Activated CD8-positive, alpha-beta memory T cell treated with anti-CD3 and anti-CD28 coated beads, Interleukin-2, amount 50 U/mL, for 4 hours (primary cell): ENCODE data around the gene LIN37.
A peak's percentile ranks its signal among the peaks of the same experiment; 100 is the strongest.

ENCODE experiments used
- DNase-seq: peaks from one replicate; pipeline ENCODE4 v3.0.0-alpha.2; 2020

Gene LIN37

GRCh38 chr19:35748106-35749020 lies at the start of gene LIN37:
Gene LIN37, plus strand, starts transcription at chr19:35748576. Its CDS starts 149 bp downstream, at chr19:35748725.
- DNase-seq = peak; percentile 96

DNA sequence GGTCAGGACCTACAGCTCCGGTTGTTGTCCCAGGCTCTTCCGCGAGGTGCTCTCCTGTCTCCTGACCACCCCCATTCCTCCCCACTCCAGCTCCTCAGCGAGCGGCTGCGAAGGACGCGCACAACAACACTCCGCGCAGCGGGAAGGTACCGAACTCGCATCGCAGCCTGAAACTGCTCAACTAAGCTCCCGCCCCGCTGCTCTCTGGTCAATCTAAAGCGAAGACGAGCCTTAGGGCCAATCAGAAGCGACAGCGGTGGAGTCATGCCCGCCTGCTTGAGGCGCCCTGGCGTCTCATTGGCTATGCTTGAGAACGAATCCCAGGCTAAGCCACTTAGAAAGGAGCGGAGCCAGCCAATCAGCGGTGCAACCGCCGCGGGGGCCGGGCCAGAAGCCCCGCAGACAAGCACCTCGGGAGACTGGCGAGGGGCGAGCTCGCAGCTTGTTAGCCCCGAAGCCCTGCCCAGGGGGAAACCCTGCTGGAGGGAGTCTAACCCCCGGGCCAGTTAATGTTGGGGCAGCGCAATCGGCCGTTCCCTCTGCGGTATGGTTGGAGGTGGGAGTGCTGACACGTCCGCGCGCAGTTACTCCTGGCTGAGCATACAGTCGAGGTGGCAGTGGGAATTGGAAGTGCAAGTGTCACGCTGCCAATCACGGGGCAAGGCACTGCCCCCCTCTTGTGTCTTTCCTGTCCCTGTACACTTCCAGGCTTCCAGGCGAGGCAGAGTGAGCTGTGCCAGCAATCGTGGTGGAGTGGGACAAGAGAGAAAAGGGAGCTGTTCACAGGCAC lies 46.0 kb upstream of the LIN37 start:
- peak; percentile 89 for DNase-seq

GRCh38 chr19:35703343-35703742 lies 45.0 kb upstream of the LIN37 start:
- no peak for DNase-seq

- no peak for DNase-seq
Measured at GRCh38 chr19:35704218-35704617, 44.2 kb upstream of the LIN37 start, which contains the start of gene ZBTB32. Gene ZBTB32, plus strand, starts transcription at chr19:35704558. Its CDS starts 10,069 bp downstream, at chr19:35714627.

DNA sequence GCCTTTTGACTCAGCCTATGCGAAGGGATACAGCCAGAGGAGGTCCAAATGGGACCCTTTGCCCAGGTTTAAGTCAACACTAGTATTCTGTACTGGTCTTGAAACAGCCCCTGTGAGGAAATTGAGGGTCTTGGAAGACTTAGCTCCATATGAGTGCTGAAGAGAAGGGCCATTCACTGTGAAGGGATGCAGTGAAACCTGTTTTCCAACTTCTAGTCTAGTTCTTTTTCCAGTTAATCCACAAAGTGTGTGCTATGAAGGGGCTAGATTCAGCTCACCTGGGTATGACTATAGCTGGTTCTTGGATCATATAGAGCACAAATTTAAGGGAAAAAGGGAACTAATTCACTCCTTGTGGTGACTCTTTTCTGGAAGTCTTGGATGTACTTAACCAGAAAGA lies 40.0 kb upstream of the LIN37 start:
- no peak for DNase-seq

DNA sequence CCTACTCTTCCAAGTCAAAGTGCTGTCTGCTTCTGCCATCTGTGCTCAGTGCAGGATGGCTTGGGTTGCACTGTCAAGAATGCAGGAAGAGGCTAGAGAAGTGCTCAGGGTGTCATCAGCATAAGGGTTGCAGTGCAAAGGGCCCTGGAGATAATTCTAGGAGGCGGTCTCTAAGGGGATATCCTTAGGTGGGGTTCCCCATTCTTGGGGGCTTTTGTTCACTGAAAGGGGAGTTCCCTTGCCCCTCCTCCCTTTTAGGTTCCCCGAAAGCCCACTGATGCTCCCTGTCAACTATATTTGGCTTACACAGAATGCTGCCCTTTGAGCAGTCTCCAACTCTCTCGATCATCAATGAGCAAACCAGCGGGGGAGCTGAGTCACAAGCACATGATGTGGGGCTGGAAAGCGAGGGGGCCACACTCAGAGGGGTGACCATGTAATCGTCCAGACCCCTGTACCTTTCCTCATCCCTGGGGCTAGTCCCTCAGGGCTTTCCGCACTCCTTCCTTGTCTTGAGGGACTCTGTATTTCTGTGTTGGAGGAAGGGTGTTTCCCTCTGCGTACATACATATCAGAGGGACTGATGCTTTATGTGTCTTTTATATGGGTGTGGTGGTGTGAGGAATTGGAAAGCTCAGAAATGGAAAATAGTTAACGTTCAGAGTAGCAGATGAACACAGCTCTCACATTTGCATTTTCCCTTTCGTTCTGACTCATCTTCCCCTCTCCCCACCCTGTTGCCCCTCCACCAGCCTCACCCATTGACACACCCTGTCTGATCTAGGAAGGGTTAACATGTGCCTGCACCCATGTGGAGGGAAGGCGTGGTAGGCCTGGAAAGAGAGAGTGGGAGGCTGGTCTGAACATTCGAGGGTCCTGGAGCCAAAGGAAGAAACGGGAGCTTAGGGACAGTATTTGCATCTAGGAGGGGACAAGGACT lies 37.3 kb upstream of the LIN37 start:
- DNase-seq = peak; percentile 44

DNA sequence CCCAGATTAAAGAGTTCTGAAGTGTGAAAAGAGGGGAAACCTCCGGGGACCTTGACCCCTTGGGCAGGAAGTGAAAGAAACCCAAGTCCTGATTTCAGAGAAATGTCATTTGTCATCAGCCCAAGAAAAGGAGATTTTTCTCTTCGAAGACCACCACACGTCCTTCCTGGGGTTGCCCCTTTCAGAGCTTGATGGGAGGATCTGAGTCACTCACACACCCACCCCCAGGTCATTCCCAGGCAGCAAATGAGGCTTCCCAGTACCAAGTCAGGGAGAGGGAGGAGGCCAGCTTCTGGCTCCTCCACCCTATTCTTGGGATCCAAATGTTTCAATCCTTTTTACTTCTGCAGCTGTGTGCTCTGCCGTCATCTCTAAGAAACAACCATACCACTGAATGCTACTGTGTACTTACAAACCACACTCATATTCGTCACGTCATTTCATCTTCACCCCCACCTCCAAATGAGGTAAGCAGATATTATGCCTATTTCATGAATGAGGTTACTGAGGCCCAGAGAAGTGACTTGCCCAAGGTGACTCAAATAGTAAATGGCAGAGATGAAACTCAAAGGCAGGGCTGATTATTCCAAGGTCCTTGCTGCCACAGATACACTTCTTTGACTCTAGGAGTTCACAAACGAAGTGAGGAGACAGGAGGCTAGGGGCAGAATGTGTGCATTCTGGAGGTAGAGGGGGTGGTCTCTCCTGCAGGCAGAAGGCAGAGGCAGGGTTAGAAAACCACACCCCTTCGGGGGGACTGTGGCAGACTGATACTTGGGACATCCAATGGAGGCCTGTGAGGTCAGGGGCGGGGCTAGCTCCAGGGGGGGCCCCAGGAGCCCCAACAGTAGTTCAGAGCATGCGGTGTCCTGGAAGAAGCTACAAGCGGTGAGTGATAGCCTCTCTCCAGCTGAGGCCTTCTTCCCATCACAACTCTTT lies 35.5 kb upstream of the LIN37 start:
- peak; percentile 53 for DNase-seq

DNA sequence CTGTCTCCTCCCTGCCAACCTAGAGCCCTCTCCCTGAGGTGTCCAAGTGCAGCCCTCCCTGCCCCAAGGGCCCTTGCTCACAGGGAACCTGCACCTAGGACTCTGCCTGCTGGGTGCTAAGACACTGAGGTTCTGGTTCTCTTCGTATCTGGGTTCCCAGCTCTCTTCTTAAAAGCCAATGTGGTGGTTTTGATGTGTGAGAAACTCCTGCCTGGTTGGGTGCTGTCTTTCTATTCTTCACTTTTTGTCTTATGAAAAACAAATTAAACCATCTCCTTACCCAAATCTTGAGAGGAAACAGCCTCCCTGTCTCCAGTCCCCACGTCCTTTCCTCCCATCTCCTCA lies 34.9 kb upstream of the LIN37 start:
- no peak for DNase-seq

GRCh38 chr19:35713904-35714495 lies 34.4 kb upstream of the LIN37 start:
- no peak for DNase-seq

DNA sequence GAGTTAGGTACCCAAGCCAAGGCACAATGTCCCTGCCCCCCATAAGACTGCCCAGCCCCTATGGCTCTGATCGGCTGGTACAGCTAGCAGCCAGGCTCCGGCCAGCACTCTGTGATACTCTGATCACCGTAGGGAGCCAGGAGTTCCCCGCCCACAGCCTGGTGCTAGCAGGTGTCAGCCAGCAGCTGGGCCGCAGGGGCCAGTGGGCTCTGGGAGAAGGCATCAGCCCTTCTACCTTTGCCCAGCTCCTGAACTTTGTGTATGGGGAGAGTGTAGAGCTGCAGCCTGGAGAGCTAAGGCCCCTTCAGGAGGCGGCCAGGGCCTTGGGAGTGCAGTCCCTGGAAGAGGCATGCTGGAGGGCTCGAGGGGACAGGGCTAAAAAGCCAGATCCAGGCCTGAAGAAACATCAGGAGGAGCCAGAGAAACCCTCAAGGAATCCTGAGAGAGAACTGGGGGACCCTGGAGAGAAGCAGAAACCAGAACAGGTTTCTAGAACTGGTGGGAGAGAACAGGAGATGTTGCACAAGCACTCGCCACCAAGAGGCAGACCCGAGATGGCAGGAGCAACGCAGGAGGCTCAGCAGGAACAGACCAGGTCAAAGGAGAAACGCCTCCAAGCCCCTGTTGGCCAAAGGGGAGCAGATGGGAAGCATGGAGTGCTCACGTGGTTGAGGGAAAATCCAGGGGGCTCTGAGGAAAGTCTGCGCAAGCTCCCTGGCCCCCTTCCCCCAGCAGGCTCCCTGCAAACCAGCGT lies 33.6 kb upstream of the LIN37 start:
- DNase-seq = no peak

DNA sequence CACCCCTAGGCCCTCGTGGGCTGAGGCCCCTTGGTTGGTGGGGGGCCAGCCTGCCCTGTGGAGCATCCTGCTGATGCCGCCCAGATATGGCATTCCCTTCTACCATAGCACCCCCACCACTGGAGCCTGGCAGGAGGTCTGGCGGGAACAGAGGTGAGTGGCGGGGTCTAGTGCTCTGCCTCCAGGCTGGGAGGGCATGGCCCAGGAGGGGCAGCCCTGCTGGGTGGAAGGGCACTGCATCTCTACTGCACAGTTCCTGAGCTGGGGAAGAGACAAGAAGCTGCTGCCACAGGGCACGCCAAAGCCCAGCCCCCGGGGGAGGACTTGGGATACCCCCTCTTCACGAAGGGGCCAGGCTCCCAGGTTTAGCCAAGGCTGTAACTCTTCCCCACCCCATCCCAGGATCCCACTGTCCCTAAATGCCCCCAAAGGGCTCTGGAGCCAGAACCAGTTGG lies 33.0 kb upstream of the LIN37 start:
- no peak for DNase-seq

DNA sequence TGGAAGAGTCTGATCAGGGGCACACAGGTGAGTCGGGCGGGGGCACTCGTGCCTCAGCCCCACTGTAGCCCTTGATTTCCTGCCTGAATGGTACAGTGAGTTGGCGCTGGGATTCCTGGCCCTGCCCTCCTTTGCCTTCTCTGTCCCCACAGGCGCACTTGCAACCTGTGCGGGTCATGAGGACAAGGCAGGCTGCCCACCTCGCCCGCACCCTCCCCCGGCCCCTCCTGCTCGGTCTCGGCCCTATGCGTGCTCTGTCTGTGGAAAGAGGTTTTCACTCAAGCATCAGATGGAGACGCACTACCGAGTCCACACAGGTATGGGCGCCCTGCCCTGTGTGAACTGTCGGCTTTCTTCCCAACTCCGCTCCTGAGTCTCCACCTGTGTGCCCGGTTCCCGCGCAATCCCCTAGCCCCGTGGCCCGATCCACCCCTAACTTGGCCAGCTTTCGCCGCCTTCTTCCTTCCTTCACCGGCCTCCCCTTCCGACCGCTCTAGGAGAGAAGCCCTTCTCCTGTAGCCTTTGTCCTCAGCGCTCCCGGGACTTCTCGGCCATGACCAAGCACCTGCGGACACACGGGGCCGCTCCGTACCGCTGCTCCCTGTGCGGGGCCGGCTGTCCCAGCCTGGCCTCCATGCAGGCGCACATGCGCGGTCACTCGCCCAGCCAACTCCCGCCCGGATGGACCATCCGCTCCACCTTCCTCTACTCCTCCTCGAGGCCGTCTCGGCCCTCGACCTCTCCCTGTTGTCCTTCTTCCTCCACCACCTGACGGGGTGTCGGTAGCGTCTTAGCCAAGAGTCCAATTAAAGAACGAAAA lies 32.2 kb upstream of the LIN37 start:
- no peak for DNase-seq

GRCh38 chr19:35716801-35717664 lies 31.3 kb upstream of the LIN37 start:
- peak; percentile 95 for DNase-seq

GRCh38 chr19:35717665-35718344 lies 30.6 kb upstream of the LIN37 start, which contains the start of gene KMT2B:
Gene KMT2B, plus strand, starts transcription at chr19:35718003. Its CDS starts 16 bp downstream, at chr19:35718019.
- no peak for DNase-seq

DNA sequence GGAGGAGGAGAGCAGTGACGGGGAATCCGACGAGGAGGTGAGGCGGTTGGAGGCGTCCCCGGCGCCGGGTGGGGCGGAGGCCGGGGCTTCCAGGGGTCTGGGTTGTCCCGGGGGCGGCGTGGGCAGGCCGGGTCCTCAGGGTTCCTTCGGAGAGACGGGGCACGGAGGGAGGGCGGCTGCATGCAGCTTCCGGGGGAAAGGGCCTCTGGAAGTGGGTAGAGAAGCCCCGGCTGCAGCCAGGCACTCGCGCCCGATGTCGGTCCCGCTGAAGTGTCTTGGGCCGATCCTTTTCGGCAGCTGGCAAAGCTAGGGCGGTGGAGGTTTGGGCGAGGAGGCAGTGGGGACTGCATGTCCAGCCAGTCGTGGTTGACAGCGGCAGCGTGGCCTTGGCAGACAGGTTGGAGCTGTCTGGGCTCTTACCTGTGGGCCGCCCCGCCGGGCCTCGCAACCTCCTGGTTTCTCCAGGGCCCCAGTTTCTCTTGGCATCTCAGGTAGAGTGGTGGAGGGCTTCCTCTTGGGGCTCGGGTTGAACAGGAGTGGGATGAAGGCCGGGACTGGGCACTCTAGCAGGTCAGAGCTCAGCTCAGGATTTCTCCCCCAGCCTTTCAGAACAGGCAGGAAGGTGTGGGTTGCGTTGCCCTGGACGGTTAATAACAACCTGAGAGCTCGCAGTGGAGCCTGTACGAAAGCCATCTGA lies 29.9 kb upstream of the LIN37 start:
- peak; percentile 61 for DNase-seq

GRCh38 chr19:35719402-35720162 lies 28.8 kb upstream of the LIN37 start:
- DNase-seq = no peak
